H7 (cell line): Measurements from ENCODE around the gene NFKBIZ. TPM values are rescaled to one million over a fixed set of nuclear protein-coding genes. Genes with fewer than 3 reads are reported as not detected.

Experiments used
- DNase-seq: peaks from one replicate; pipeline ENCODE4 v3.0.0; 2012
- H3K27me3 ChIP-seq: 2 replicates; pipeline ENCODE4 v1.6.0; 2011; ENCODE audit warnings: mild to moderate bottlenecking, low read length; ENCODE audit not compliant: control insufficient read depth, insufficient read depth
- H3K36me3 ChIP-seq: replicated peaks from 2 replicates; pipeline ENCODE4 v1.5.1; 2011; ENCODE audit warnings: low read length; ENCODE audit not compliant: control insufficient read depth, insufficient read depth
- H3K4me3 ChIP-seq: 2 replicates; pipeline ENCODE4 v1.5.1; 2011; ENCODE audit warnings: low read depth, mild to moderate bottlenecking, control low read depth, low read length, moderate library complexity; ENCODE audit not compliant: insufficient read depth
- total RNA-seq: library from RNA; depleted of rRNA; stranded (reverse); fragments of >200 nt; shearing (Covaris generic); gene quantifications from 2 replicates; pipeline ENCODE4 v1.2.3, GENCODE V29; 2014; rRNA removed

Gene NFKBIZ
- 3.2 and 3.5 TPM in 2 replicates for total RNA-seq

DNA sequence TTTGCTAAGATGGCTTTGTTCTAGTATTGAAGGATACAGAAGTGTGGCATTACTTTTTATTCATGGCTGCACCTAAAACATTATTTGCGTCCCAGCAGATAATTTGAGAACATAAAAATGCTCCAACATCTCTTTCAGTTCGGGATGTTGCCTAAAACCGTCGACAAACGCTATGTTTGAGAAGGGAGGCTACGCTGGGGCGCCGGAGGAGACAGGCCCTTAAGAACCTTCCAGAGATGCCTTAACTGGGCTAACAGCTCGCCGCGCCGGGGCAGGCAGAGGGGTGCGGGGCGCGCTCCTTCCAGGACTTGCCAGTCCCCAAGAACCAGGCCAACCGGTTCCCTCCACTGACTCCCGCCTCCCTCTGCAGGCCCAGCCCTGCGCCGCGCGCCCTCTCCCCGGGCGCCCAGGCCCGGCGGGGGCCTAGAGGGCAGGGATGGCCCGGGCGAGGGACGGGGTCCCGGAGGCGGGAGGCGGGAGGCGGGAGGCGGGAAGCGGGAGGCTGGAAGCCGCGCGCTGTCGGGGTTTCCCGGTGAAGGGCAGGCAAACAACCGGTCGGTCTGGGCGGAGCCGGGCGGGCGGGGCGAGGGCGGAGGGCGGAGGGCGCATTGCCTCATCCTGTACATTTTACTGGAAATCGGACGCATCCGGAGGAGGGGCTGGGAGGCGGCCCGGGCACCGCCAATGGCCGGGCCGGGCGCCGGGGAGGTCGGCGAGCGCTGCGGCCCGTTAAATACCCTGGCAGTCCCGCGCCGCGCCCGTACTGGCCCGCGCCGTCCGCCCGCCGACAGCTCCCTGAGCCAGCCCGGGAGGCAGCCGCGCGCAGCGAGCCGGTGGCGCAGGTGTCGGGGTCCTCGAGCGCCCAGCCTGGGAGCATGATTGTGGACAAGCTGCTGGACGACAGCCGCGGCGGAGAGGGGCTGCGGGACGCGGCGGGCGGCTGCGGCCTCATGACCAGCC is at the start of gene NFKBIZ:
Gene NFKBIZ (plus strand): TSS at position 761 of the 960 bp plus-strand sequence. CDS start 115 bp downstream, at position 876.
- Histone ChIP-seq H3K4me3 (peak within 1 kb of the TSS; percentile 87), H3K27me3 (no peaks in the 10 kb centered on the region), H3K36me3 (peaks cover 11% of the 10 kb centered on the region)
- peak; percentile 97 for DNase-seq

DNA sequence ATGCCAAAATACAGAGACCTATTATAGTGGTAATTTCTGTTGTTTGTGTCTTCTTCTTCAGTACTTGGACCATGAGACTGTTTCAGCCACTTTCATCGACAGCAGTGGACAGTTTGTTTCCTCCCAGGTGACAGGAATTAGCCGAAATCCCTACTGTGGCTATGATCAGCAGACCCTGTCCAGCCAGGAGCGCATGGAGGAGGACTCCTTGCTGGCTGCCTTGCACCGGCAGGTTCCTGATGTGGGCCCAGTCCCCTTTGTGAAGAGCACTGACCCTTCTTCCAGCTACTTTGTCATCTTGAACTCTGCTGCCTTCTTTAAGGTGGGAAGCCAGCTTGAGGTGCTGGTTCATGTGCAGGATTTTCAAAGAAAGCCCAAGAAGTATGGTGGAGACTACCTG is 48.1 kb upstream of the NFKBIZ start:
- Histone ChIP-seq H3K36me3 (peaks cover 7% of the 10 kb centered on the region), H3K4me3 (no peak overlapping the region), H3K27me3 (no peaks in the 10 kb centered on the region)
- DNase-seq: no peak

- Histone ChIP-seq H3K27me3 (no peaks in the 10 kb centered on the region), H3K36me3 (peaks cover 7% of the 10 kb centered on the region), H3K4me3 (no peak overlapping the region)
- no peak for DNase-seq
These were observed 47.1 kb upstream of the NFKBIZ start for GRCh38 chr3:101802179-101802578.

DNA sequence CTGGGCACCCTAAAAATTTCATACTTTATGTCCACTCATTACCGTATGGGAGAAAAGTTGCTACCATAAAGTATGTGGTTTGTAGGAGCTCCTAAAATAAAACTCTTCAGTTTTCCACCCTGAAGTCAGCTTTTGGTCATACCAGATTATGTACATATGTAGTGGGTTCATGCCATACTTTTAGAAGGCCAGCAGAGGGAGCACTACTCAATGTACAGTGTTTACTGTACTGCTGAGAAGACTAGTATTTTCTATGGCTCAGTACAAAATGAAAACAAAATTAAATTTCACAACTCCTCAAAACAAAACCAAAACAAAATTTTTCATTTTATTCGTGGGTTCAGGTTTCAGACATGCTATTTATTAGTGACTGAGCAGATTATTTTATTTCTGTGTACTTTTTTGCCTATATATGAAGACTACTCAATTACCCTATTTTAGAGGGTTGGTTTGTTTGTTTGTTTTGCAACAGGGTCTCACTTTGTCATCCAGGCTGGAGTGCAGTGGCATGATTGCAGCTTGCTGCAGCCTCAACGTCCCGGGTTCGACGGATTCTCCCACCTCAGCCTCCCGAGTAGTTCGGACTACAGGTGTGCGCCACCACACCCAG is 46.0 kb upstream of the NFKBIZ start:
- DNase-seq: peak; percentile 25
- H3K27me3 ChIP-seq: no peaks in the 10 kb centered on the region
- H3K36me3 ChIP-seq: peaks cover 7% of the 10 kb centered on the region

DNA sequence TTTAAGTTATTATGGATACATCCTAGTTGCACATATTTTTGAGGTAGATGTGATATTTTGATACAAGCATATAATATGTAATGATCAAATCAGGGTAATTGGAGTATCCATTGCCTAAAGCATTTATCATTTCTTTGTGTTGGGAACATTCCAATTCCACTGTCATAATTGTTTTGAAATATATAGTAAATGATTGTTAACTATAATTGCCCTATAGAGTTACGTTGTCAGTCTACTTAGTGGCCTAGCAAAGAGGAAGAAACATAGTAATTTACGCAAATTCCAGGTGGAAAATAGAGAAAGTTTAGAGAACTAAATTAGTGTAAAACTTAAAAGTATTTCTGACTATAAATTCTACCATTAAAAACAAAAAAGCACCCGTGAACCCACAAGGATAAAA is 45.4 kb upstream of the NFKBIZ start:
- H3K36me3 ChIP-seq: peaks cover 7% of the 10 kb centered on the region
- no peak for DNase-seq
- H3K4me3 ChIP-seq: no peak overlapping the region
- H3K27me3 ChIP-seq: no peaks in the 10 kb centered on the region

More for the DNA sequence above, 46.0 kb upstream of the NFKBIZ start:
- no peak overlapping the region for H3K4me3 ChIP-seq

DNA sequence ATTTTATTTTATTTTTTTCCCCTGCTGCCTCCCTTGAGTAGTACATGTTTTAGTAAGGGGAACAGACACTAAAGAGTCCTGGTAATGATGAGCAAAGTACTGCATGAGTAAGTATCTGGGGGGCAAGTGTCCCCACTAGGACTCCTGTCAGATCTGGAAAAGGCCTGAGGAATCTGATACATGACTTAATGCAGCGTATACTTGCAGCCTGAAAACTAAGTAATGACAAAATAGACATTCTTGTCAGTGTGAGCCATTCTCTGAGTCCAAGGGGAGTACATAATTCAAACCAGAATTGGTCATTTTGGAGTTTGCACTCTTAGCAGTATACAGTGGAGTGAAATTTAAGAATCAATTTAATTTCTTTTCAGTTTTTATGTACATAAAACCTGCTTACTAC is 42.8 kb upstream of the NFKBIZ start:
- no peak overlapping the region for H3K4me3 ChIP-seq
- H3K36me3 ChIP-seq: peaks cover 4% of the 10 kb centered on the region
- no peak for DNase-seq
- no peaks in the 10 kb centered on the region for H3K27me3 ChIP-seq

DNA sequence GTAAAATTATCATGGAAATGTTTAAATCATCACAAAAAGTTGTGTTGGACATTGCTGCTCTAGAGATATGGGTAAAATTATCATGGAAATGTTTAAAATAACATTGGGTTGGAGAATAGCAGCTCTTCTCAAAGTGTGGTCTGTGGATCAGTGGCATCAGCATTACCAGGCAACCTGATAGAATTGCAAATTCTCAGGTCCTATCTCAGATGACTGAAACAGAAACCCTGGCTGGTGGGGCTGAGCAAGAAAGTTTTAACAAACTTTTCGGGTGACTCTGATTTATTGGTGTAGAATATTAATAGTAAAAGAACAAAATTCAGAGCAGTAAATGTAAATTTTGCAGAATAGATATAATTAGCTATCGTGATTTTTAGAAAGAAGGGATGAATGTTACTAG is 41.4 kb upstream of the NFKBIZ start:
- H3K27me3 ChIP-seq: no peaks in the 10 kb centered on the region
- H3K4me3 ChIP-seq: no peak overlapping the region
- DNase-seq: no peak
- peaks cover 2% of the 10 kb centered on the region; the same call in 1 of the 2 replicates for H3K36me3 ChIP-seq

DNA sequence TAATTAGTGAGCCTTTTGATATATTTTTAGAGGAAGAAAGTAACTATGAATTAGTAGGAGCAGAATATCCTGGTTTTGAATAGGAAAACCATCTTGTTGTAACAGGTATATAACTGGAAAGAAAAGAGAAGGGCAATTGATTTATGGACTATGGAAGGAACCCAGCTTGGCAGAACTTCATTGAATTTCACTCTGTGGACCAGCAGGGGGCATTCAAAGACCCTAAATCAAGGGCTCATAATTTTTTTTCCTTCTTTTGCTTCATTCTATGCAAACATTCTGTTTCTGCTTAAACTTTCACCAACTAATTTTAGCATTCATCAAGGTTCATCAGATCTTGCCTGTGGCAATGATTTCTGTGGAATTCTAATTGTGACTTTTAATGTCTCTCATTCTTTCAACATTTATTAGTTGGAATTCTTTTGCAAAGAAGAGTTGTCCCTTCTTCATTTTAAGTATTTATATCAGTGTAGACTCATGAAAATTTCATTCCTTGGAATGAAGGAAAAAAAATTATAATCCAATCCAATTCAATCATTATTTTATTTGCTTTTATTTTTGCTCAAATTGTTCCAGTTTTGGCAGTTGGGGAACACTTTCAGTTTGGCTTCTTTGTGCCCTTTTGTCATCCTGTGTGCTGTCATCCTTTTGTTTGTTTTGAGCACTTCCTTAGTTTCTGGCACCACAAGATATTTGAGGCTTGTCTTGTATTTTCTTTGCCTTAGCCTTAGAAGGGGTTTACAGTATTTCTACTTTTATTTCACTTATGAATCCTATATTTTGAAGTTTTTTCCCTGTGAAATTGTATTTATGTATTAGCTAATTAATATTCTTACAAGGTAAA is 39.9 kb upstream of the NFKBIZ start:
- H3K36me3 ChIP-seq: no peaks in the 10 kb centered on the region
- no peaks in the 10 kb centered on the region for H3K27me3 ChIP-seq
- H3K4me3 ChIP-seq: no peak overlapping the region
- DNase-seq: peak; percentile 39

GRCh38 chr3:101810022-101810418 is 39.3 kb upstream of the NFKBIZ start:
- Histone ChIP-seq H3K36me3 (no peaks in the 10 kb centered on the region), H3K27me3 (no peaks in the 10 kb centered on the region), H3K4me3 (no peak overlapping the region)
- DNase-seq: no peak

GRCh38 chr3:101811875-101812274 is 37.4 kb upstream of the NFKBIZ start:
- Histone ChIP-seq H3K27me3 (no peaks in the 10 kb centered on the region), H3K4me3 (no peak overlapping the region), H3K36me3 (no peaks in the 10 kb centered on the region)
- no peak for DNase-seq

DNA sequence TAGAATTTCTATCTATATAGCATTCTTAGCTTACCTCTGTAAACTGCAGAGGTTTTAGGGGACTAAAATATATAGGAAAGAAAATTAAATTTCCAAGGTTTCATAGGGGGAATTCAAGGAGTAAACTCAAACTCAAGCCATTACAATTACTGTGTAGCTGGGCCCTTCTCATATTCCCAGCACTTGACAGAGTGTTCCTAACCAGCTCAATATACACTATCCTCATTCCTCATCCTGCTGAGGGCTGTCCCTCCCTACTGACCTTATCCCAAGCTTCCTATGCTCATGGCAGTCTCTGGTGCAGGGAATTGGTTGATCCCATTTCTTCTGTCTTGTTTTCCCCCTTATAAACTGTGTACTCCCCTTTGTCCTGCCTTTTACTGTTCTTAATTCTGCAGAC is 36.4 kb upstream of the NFKBIZ start:
- Histone ChIP-seq H3K36me3 (no peaks in the 10 kb centered on the region), H3K27me3 (no peaks in the 10 kb centered on the region), H3K4me3 (no peak overlapping the region)
- DNase-seq: no peak

- Histone ChIP-seq H3K36me3 (no peaks in the 10 kb centered on the region), H3K4me3 (no peak overlapping the region), H3K27me3 (no peaks in the 10 kb centered on the region)
- no peak for DNase-seq
These were observed 35.4 kb upstream of the NFKBIZ start for GRCh38 chr3:101813817-101814440.

GRCh38 chr3:101814835-101815234 is 34.5 kb upstream of the NFKBIZ start:
- Histone ChIP-seq H3K36me3 (no peaks in the 10 kb centered on the region), H3K4me3 (no peak overlapping the region), H3K27me3 (no peaks in the 10 kb centered on the region)
- no peak for DNase-seq
